Measurements from ENCODE around the gene ASXL2.

ASXL2 gene

GRCh38 chr2:25833566-25833965 is 44.7 kb downstream of the ASXL2 start:
- no peaks in the 10 kb centered on the region for H3K9me2 ChIP-seq (replicated peaks; ENCODE audit: insufficient read depth, low read length)

GRCh38 chr2:25832897-25833296 is 45.4 kb downstream of the ASXL2 start:
- no peak for TF ChIP-seq EZH2phosphoT487 (IDR thresholded peaks at IDR 0.05; ENCODE audit: low read length)
- no peak for TF ChIP-seq EZH2 (optimal IDR thresholded peaks at IDR 0.05; ENCODE audit: low read depth, low read length)
- TF ChIP-seq CTCF (IDR thresholded peaks at IDR 0.05; ENCODE audit: low read length): no peak
- peaks cover 27% of the 10 kb centered on the region for H3K79me2 ChIP-seq (ENCODE audit: low read length)
- DNase-seq: no peak

More at GRCh38 chr2:25833566-25833965, 44.7 kb downstream of the ASXL2 start:
- peaks cover 27% of the 10 kb centered on the region for H3K79me2 ChIP-seq (ENCODE audit: low read length)
- DNase-seq: no peak
- no peak overlapping the region for H3K4me2 ChIP-seq (ENCODE audit: low read depth, low read length)
- H3F3A ChIP-seq (ENCODE audit: insufficient read depth, low read length): no peaks in the 10 kb centered on the region
- H3K9me3 ChIP-seq (replicated peaks; ENCODE audit: insufficient read depth, low read length): no peaks in the 10 kb centered on the region
- H3K36me3 ChIP-seq (replicated peaks; ENCODE audit: insufficient read depth, low read length): no peaks in the 10 kb centered on the region
- no peaks in the 10 kb centered on the region for H3K27me3 ChIP-seq (replicated peaks; ENCODE audit: insufficient read depth, low read length)
- no peak for TF ChIP-seq CTCF (IDR thresholded peaks at IDR 0.05; ENCODE audit: low read length)
- TF ChIP-seq EZH2phosphoT487 (IDR thresholded peaks at IDR 0.05; ENCODE audit: low read length): no peak
- no peak for TF ChIP-seq EZH2 (optimal IDR thresholded peaks at IDR 0.05; ENCODE audit: low read depth, low read length)
- H3K9ac ChIP-seq (ENCODE audit: low read length): no peak overlapping the region
- no peak overlapping the region for H3K4me3 ChIP-seq (ENCODE audit: low read length)
- no peak overlapping the region for H2AFZ ChIP-seq (ENCODE audit: low read length)
- H3K4me1 ChIP-seq (ENCODE audit: low read length): no peaks in the 10 kb centered on the region
- H3K27ac ChIP-seq (ENCODE audit: low read length): no peak overlapping the region
- H4K20me1 ChIP-seq (ENCODE audit: insufficient read depth, low read length): no peaks in the 10 kb centered on the region

DNA sequence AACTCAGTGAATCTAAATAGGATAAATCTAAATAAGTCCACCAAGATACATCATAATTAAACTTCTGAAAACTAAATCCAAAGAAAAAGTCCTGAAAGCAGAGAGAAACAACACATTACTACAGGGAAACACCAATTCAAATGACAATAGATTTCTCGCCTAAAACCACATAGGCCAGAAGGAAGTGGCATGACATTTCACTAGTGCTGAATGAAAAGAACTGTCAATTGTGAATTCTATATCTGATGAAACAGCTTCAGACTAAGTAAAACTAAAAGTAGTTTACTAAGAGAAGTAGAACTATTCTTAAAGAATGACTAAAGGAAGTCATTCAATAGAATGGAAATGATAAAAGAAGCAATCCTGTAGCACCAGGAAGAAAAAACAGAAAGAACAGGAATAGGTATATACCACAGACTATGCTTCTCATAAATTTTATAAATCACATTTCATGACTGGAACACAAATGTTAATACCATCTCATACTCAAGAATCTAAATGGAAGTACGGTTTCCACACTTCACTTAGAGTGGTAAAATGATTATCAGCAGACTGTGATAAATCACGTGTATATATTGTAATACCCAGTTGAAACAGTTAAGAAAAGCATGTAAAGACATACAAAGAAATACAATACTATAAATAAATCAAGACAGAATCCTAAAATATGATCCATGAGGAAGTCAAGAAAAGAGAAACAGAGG is 46.4 kb downstream of the ASXL2 start:
- no peak for DNase-seq
- Histone ChIP-seq H3K9ac (ENCODE audit: low read length) (no peak overlapping the region), H3K4me1 (ENCODE audit: low read length) (no peaks in the 10 kb centered on the region), H3K9me2 (replicated peaks; ENCODE audit: insufficient read depth, low read length) (no peaks in the 10 kb centered on the region), H4K20me1 (ENCODE audit: insufficient read depth, low read length) (no peaks in the 10 kb centered on the region), H3K27ac (ENCODE audit: low read length) (no peak overlapping the region), H3K4me3 (ENCODE audit: low read length) (no peak overlapping the region), H3K79me2 (ENCODE audit: low read length) (peaks cover 27% of the 10 kb centered on the region), H3K9me3 (replicated peaks; ENCODE audit: insufficient read depth, low read length) (no peaks in the 10 kb centered on the region), H3K4me2 (ENCODE audit: low read depth, low read length) (no peak overlapping the region), H2AFZ (ENCODE audit: low read length) (no peak overlapping the region), H3K36me3 (replicated peaks; ENCODE audit: insufficient read depth, low read length) (no peaks in the 10 kb centered on the region), H3F3A (ENCODE audit: insufficient read depth, low read length) (no peaks in the 10 kb centered on the region), H3K27me3 (replicated peaks; ENCODE audit: insufficient read depth, low read length) (no peaks in the 10 kb centered on the region)
- no peak for TF ChIP-seq CTCF (IDR thresholded peaks at IDR 0.05; ENCODE audit: low read length)
- no peak for TF ChIP-seq EZH2phosphoT487 (IDR thresholded peaks at IDR 0.05; ENCODE audit: low read length)
- TF ChIP-seq EZH2 (optimal IDR thresholded peaks at IDR 0.05; ENCODE audit: low read depth, low read length): no peak

More at GRCh38 chr2:25832897-25833296, 45.4 kb downstream of the ASXL2 start:
- no peaks in the 10 kb centered on the region for H3K9me2 ChIP-seq (replicated peaks; ENCODE audit: insufficient read depth, low read length)
- no peak overlapping the region for H2AFZ ChIP-seq (ENCODE audit: low read length)
- no peaks in the 10 kb centered on the region for H3K4me1 ChIP-seq (ENCODE audit: low read length)
- no peaks in the 10 kb centered on the region for H3K27me3 ChIP-seq (replicated peaks; ENCODE audit: insufficient read depth, low read length)
- H3K4me3 ChIP-seq (ENCODE audit: low read length): no peak overlapping the region
- no peaks in the 10 kb centered on the region for H4K20me1 ChIP-seq (ENCODE audit: insufficient read depth, low read length)
- H3K4me2 ChIP-seq (ENCODE audit: low read depth, low read length): no peak overlapping the region
- no peaks in the 10 kb centered on the region for H3F3A ChIP-seq (ENCODE audit: insufficient read depth, low read length)
- no peaks in the 10 kb centered on the region for H3K36me3 ChIP-seq (replicated peaks; ENCODE audit: insufficient read depth, low read length)
- no peak overlapping the region for H3K27ac ChIP-seq (ENCODE audit: low read length)
- no peaks in the 10 kb centered on the region for H3K9me3 ChIP-seq (replicated peaks; ENCODE audit: insufficient read depth, low read length)
- H3K9ac ChIP-seq (ENCODE audit: low read length): no peak overlapping the region
